Hindlimb muscle (tissue), 1 donor: ENCODE data around the gene TMEM59. TPM values are rescaled to one million over a fixed set of nuclear protein-coding genes. Genes with fewer than 3 reads are reported as not detected.
"Not testable (repeated sequence)": the region's sequence is repeated elsewhere in the genome, so short reads cannot be mapped to it uniquely, and the experiment has no call there.

ENCODE experiments used
- DNase-seq: peaks from one replicate; pipeline ENCODE4 v3.0.0-alpha.2; 2013
- polyA plus RNA-seq: library from polyadenylated mRNA; unstranded; fragments of 120-200 nt; gene quantifications from one replicate; pipeline ENCODE4 v1.2.1, GENCODE V29; 2013; ENCODE audit not compliant: insufficient read length

TMEM59 gene
- polyA plus RNA-seq, result 133 TPM

- peak; percentile 98 for DNase-seq
Observed at GRCh38 chr1:54052934-54053744, at the start of gene TMEM59, which contains the start of gene TCEANC2. Gene TMEM59, minus strand, starts transcription at chr1:54053204. Its CDS starts 16 bp downstream, at chr1:54053188. Gene TCEANC2, plus strand, starts transcription at chr1:54053608. Its CDS starts 815 bp downstream, at chr1:54054423.

- no peak for DNase-seq
Observed at GRCh38 chr1:54100500-54100899, 47.5 kb upstream of the TMEM59 start.

DNA sequence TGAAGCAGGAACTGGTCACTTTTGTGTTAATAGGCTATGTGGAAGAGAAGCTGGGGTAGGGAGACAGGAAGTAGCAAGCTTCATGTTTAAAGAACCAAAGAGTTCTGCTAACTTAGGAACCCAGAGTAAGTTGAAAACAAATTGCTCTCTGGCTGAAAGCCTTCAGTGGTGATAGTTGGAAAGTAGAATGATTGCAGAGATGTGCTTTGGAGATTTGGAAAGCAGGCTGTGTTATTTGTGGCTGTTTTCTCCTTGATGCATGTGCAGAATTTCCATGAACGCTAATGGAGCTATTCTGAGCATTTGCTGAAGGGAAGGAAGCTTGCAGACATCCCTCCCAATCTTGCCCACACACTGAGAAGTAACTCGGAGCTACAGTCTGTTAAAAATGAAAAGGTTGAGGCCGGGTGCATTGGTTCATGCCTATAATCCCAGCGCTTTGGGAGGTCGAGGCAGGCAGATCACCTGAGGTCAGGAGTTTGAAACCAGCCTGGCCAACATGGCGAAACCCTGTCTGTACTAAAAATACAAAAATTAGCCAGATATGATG lies 46.1 kb upstream of the TMEM59 start:
- peak; percentile 19 for DNase-seq

GRCh38 chr1:54096877-54097240 lies 43.9 kb upstream of the TMEM59 start:
- no peak for DNase-seq

DNA sequence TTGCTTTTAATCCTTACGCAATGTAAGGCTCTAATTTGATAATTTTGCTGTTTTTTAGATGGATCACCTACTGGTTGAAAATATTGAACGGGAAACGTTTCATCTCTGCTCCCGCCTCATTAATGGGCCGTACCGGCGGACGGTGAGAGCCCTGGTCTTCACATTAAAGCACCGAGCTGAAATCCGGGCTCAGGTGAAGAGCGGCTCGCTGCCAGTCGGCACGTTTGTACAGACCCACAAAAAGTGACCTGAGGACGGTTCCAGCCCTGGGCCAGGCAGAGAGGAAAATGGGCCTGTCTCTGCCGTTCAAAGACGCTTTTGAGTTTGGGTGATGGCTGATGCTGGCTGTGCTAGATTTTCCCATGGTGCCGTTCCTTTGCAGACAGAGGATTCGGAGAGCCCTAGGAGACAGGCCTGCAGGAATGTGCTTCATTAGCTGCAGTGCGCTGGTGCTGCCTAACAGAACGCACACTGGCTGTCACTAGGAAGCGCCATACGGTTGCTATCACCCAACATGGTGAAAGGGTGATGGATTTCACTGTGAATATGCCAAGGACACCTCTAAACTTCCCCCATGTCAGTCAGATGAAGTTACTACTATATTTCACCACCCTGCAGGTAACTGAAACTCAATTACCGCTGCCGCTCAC lies 43.3 kb upstream of the TMEM59 start:
- DNase-seq, result no peak

- DNase-seq, result no peak
Observed at GRCh38 chr1:54095546-54096226, 42.7 kb upstream of the TMEM59 start.

GRCh38 chr1:54094730-54095105 lies 41.7 kb upstream of the TMEM59 start:
- DNase-seq, result not testable (repeated sequence)

DNA sequence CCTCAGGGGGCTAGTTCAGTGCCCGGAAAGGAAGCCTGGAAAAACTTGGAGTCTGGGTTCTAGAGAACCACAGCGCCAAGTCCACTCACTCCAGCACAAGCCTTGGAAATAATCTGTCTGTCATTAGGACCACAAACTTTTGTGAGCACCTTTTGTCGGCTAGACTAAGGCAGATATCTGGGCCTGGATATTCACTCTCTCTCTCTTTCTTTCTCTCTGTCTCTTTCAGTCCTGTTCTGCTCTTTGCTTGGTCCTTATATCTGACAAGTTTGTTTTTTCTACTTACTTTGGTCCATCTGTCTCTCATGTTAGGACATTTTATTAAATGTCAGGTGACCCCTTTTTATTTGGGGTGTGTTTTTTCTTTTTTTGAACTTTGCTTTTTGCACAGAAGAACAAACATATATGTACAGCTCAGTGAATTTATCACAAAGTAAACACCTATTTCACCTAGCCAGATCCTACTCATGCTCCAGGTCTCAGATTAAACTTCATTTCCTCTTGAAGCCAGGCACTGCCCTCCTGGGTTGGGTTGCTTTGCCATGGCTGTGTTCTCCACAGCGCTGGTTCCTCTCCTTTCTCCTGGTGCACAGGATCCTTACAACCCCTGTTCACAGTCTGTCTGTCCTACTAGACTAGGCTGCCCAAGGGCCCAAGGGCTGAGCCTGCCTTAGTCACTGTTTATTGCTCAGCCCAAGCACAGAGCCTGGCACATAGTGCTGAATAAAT lies 41.2 kb upstream of the TMEM59 start:
- no peak for DNase-seq

GRCh38 chr1:54091666-54092065 lies 38.7 kb upstream of the TMEM59 start:
- DNase-seq, result no peak

- DNase-seq, result no peak
Observed at GRCh38 chr1:54088385-54088784, 35.4 kb upstream of the TMEM59 start.

DNA sequence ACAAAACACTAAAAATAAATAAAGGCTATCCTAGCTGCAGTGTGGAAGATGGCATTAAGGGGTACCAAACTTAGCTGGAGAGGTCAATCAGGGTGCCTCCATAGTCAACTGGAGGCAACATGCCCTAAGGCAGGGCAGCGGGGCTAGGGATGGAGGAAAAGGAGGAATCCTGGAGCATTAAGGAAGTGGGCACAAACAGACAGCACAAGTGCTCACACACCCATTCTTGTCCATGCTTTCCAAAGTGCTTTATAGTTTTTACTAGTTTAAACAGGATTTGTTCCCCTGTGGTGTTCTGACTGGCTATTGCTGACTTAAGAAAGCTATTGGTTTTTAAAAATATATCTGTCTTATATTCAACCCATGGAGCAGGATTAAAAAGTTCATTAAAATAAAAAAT lies 33.8 kb upstream of the TMEM59 start:
- no peak for DNase-seq

DNA sequence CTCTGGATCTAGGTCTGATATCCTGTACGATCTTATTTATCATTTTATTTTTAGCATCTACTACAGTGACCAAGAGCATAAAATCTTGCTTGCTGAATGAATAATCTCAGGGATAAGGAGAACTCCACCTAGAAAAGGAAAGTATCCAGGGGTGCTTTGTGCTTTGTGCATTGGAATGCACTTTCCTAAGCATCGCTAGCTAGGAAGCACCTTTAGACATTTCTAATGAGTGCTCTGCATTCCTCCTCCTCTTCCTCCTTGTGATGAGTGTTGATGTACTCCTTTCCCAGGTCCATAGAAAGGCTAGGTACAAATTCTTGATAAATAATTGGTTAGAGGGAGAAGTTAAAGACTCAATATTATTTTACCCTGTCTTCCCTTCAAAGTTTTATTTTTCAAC lies 31.8 kb upstream of the TMEM59 start:
- DNase-seq, result no peak

DNA sequence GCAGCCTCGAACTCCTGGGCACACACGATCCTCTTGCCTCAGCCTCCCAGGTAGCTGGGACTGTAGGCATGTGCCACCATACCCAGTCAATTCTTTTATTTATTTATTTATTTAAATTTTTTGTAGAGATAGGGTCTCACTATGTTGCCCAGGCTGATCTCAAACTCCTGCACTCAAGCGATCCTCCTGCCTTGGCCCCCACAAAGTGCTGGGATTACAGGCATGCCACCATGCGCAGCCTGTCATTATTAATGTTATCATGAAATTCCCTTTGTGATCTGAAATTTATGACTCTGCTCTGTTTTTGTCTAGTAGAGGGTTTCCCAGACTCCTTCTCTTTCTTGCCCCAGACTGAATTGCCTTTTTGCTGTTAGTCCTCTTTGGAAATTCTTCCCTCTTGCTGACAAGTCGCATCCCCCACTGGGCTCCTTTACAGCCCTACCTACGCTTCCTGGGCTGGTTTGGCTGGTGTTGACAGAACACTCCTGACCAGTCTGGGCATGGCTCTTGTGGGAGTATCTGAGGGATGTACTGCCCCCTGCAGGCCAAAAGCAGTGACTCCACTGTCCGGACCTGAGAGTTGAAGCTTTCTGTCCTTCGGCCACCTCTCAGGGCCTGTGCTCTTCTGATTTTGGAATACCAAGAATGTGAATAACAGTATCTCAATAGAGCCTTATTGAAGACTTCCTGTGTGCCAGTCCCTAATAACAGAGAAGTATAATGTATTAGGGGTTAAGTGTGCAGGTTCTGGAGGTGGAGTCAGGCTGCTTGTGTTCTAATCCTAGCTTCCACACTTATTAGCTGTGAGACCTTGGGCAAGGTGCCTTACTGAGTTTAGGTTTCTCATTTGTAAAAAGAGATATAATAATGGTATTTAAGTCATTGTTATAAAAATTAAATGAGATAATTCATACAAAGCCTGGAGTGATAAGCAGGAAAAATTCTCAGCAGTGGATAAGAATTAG lies 28.6 kb upstream of the TMEM59 start:
- DNase-seq, result no peak

DNA sequence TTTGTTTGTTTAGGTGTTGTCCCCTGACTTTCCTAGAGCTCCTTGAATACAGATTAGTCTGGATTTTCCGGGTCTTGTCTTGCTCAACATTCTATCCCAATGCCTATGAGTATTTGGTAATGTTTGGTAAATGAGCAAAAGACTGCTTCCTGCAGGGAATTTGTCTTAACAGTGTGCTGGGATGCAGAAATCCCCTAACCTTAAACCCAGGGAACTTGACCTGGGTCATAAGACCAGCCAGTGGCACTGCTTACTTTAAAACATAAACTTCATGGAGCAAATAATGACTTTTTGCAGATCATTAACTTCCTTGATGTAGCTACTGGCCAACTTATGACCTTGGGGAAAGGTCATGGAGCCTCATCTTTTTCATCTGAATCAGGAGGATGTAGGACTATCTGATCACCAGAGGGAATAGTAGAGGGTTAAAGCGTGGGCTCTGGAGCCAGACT lies 27.6 kb upstream of the TMEM59 start:
- no peak for DNase-seq

GRCh38 chr1:54077359-54077758 lies 24.4 kb upstream of the TMEM59 start:
- DNase-seq, result no peak

DNA sequence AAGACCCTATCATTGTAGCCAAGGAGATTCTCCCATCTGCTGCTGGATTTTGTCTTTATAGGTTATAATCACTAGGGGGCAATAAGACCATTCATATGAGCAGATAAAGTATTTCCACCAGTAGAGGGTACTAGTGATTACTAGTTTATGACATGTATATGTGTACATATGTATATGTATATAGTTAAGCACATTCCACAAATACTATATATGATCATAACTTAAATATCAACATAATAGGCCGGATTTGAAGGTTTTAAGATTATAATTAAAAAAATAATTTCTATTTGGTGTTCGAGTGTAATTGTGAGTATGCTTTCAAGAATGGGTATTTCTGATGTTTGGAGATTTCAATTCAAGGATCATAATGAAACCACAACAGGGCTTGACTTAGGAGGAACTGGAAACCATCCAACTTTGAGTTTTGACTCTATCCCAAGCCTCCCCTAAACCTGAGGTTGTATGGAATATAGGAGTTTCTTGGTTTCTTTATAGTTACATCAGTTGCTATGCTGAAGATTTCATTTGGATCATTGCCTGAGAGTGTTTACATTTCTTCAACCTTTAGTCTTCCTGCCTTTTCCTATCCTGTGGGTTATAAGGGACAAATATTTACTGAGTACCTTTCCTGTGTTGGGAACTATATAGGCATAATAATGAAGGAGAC lies 17.3 kb upstream of the TMEM59 start:
- peak; percentile 32 for DNase-seq

GRCh38 chr1:54069791-54070170 lies 16.8 kb upstream of the TMEM59 start:
- no peak for DNase-seq

GRCh38 chr1:54064299-54064698 lies 11.3 kb upstream of the TMEM59 start:
- no peak for DNase-seq

- DNase-seq, result no peak
Observed at GRCh38 chr1:54054438-54054749, 1.4 kb upstream of the TMEM59 start.

- DNase-seq, result no peak
Observed at GRCh38 chr1:54053745-54054437, 887 bp upstream of the TMEM59 start.
